Measurements from ENCODE around the gene PCDH9.

DNA sequence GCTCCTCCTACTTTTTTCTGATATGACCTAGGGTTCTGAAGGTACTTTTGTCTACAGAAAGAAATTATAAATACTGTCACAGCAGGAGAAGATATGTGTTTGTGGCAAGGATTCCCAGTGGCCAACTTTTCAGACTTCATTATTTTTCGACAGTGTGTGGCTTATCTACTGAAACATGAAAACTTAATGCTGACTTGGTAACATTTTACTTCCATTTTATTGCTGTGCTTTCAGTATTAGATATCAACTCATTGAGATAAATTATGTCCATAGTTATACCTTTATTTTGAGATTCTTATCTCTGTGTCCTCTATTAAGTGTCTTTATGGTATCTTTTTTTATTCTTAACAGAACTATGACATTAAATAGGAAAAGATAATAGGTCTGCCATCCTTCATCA lies 700.0 kb downstream of the PCDH9 start:
- no peak for TF ChIP-seq CTCF (IDR thresholded peaks at IDR 0.05 in 8 of 11, conservative IDR thresholded peaks at IDR 0.05 in 3 of 11)
- no peak for TF ChIP-seq POLR2A (IDR thresholded peaks at IDR 0.05)
